ENCODE data around the gene TUBE1.

Gene TUBE1

GRCh38 chr6:112031960-112032359, 55.3 kb downstream of the TUBE1 start:
- Histone ChIP-seq H3K27me3 (ENCODE audit: control insufficient read depth, insufficient read depth, low read length) (no peaks in the 10 kb centered on the region), H3K9me3 (replicated peaks; ENCODE audit: low read length) (no peaks in the 10 kb centered on the region), H3K4me1 (ENCODE audit: control insufficient read depth, insufficient read depth, low read length) (peaks cover 43% of the 10 kb centered on the region), H3K4me2 (ENCODE audit: low read length) (no peak overlapping the region), H3K9ac (ENCODE audit: low read depth, low read length) (no peak overlapping the region), H3K4me3 (ENCODE audit: low read length) (no peak overlapping the region), H3K36me3 (ENCODE audit: insufficient read depth, low read length) (no peaks in the 10 kb centered on the region)

- Histone ChIP-seq H3K9ac (ENCODE audit: low read depth, low read length) (no peak overlapping the region), H3K27me3 (ENCODE audit: control insufficient read depth, insufficient read depth, low read length) (no peaks in the 10 kb centered on the region), H3K4me1 (ENCODE audit: control insufficient read depth, insufficient read depth, low read length) (peaks cover 36% of the 10 kb centered on the region), H3K36me3 (ENCODE audit: insufficient read depth, low read length) (no peaks in the 10 kb centered on the region), H3K4me2 (ENCODE audit: low read length) (no peak overlapping the region), H3K9me3 (replicated peaks; ENCODE audit: low read length) (no peaks in the 10 kb centered on the region), H3K4me3 (ENCODE audit: low read length) (no peak overlapping the region)
Measured at GRCh38 chr6:112030961-112031660, 56.2 kb downstream of the TUBE1 start.

- no peaks in the 10 kb centered on the region for H3K27me3 ChIP-seq (ENCODE audit: control insufficient read depth, insufficient read depth, low read length)
- H3K4me2 ChIP-seq (ENCODE audit: low read length) = no peak overlapping the region
- H3K9ac ChIP-seq (ENCODE audit: low read depth, low read length) = no peak overlapping the region
- H3K9me3 ChIP-seq (replicated peaks; ENCODE audit: low read length) = no peaks in the 10 kb centered on the region
- H3K4me3 ChIP-seq (ENCODE audit: low read length) = no peak overlapping the region
- H3K4me1 ChIP-seq (ENCODE audit: control insufficient read depth, insufficient read depth, low read length) = peaks cover 28% of the 10 kb centered on the region
- no peaks in the 10 kb centered on the region for H3K36me3 ChIP-seq (ENCODE audit: insufficient read depth, low read length)
Measured at GRCh38 chr6:112030206-112030960, 56.9 kb downstream of the TUBE1 start.

GRCh38 chr6:112029045-112029822, 58.0 kb downstream of the TUBE1 start:
- peaks cover 24% of the 10 kb centered on the region for H3K4me1 ChIP-seq (ENCODE audit: control insufficient read depth, insufficient read depth, low read length)
- no peak overlapping the region for H3K4me3 ChIP-seq (ENCODE audit: low read length)
- no peaks in the 10 kb centered on the region for H3K27me3 ChIP-seq (ENCODE audit: control insufficient read depth, insufficient read depth, low read length)
- H3K9ac ChIP-seq (ENCODE audit: low read depth, low read length) = no peak overlapping the region
- H3K9me3 ChIP-seq (replicated peaks; ENCODE audit: low read length) = no peaks in the 10 kb centered on the region
- H3K36me3 ChIP-seq (ENCODE audit: insufficient read depth, low read length) = no peaks in the 10 kb centered on the region
- H3K4me2 ChIP-seq (ENCODE audit: low read length) = no peak overlapping the region

GRCh38 chr6:112027942-112028674, 59.2 kb downstream of the TUBE1 start:
- Histone ChIP-seq H3K4me2 (ENCODE audit: low read length) (no peak overlapping the region), H3K36me3 (ENCODE audit: insufficient read depth, low read length) (no peaks in the 10 kb centered on the region), H3K9me3 (replicated peaks; ENCODE audit: low read length) (no peaks in the 10 kb centered on the region), H3K4me1 (ENCODE audit: control insufficient read depth, insufficient read depth, low read length) (peaks cover 15% of the 10 kb centered on the region), H3K27me3 (ENCODE audit: control insufficient read depth, insufficient read depth, low read length) (no peaks in the 10 kb centered on the region), H3K9ac (ENCODE audit: low read depth, low read length) (no peak overlapping the region), H3K4me3 (ENCODE audit: low read length) (no peak overlapping the region)

- Histone ChIP-seq H3K27me3 (ENCODE audit: control insufficient read depth, insufficient read depth, low read length) (no peaks in the 10 kb centered on the region), H3K4me2 (ENCODE audit: low read length) (no peak overlapping the region), H3K36me3 (ENCODE audit: insufficient read depth, low read length) (no peaks in the 10 kb centered on the region), H3K9ac (ENCODE audit: low read depth, low read length) (no peak overlapping the region), H3K4me1 (ENCODE audit: control insufficient read depth, insufficient read depth, low read length) (peaks cover 15% of the 10 kb centered on the region), H3K4me3 (ENCODE audit: low read length) (no peak overlapping the region), H3K9me3 (replicated peaks; ENCODE audit: low read length) (no peaks in the 10 kb centered on the region)
Measured at GRCh38 chr6:112026933-112027332, 60.3 kb downstream of the TUBE1 start.

- Histone ChIP-seq H3K9ac (ENCODE audit: low read depth, low read length) (no peak overlapping the region), H3K4me2 (ENCODE audit: low read length) (no peak overlapping the region), H3K36me3 (ENCODE audit: insufficient read depth, low read length) (no peaks in the 10 kb centered on the region), H3K27me3 (ENCODE audit: control insufficient read depth, insufficient read depth, low read length) (no peaks in the 10 kb centered on the region), H3K4me3 (ENCODE audit: low read length) (no peak overlapping the region), H3K4me1 (ENCODE audit: control insufficient read depth, insufficient read depth, low read length) (peaks cover 11% of the 10 kb centered on the region), H3K9me3 (replicated peaks; ENCODE audit: low read length) (no peaks in the 10 kb centered on the region)
Measured at GRCh38 chr6:112024464-112024863, 62.8 kb downstream of the TUBE1 start.

- Histone ChIP-seq H3K4me3 (ENCODE audit: low read length) (no peak overlapping the region), H3K4me1 (ENCODE audit: control insufficient read depth, insufficient read depth, low read length) (peaks cover 21% of the 10 kb centered on the region), H3K36me3 (ENCODE audit: insufficient read depth, low read length) (no peaks in the 10 kb centered on the region), H3K9me3 (replicated peaks; ENCODE audit: low read length) (no peaks in the 10 kb centered on the region), H3K9ac (ENCODE audit: low read depth, low read length) (no peak overlapping the region), H3K27me3 (ENCODE audit: control insufficient read depth, insufficient read depth, low read length) (no peaks in the 10 kb centered on the region), H3K4me2 (ENCODE audit: low read length) (no peak overlapping the region)
Measured at GRCh38 chr6:112022749-112023148, 64.5 kb downstream of the TUBE1 start.

GRCh38 chr6:112021691-112022310, 65.5 kb downstream of the TUBE1 start:
- Histone ChIP-seq H3K4me1 (ENCODE audit: control insufficient read depth, insufficient read depth, low read length) (peaks cover 28% of the 10 kb centered on the region), H3K36me3 (ENCODE audit: insufficient read depth, low read length) (no peaks in the 10 kb centered on the region), H3K9me3 (replicated peaks; ENCODE audit: low read length) (no peaks in the 10 kb centered on the region), H3K4me3 (ENCODE audit: low read length) (no peak overlapping the region), H3K27me3 (ENCODE audit: control insufficient read depth, insufficient read depth, low read length) (no peaks in the 10 kb centered on the region), H3K4me2 (ENCODE audit: low read length) (no peak overlapping the region), H3K9ac (ENCODE audit: low read depth, low read length) (no peak overlapping the region)

All from skeletal muscle satellite cell (primary cell).